ENCODE data around the gene MAPK7. TPM values are rescaled to one million over a fixed set of nuclear protein-coding genes. Genes with fewer than 3 reads are reported as not detected.

The MAPK7 gene
- total RNA-seq: 10 to 100 TPM; 49.2 to 51.2 TPM

GRCh38 chr17:19378416-19379360 is at the start of gene MAPK7:
MAPK7 (plus strand) TSS chr17:19378498; CDS start chr17:19378901, 403 bp downstream.
- peaks cover 12 to 50% of the 10 kb centered on the region in 2 donors for H3K4me1 ChIP-seq (ENCODE audit: control insufficient read depth in 1 of 2, low read depth in 2 of 2)
- no peaks in the 10 kb centered on the region for H3K9me3 ChIP-seq
- H3K27me3 ChIP-seq (replicated peaks; ENCODE audit: insufficient read depth): no peaks in the 10 kb centered on the region
- TF ChIP-seq CTCF (IDR thresholded peaks at IDR 0.05): no peak
- no peak for DNase-seq (ENCODE audit: low spot score)
- peak within 1 kb of the TSS; percentile 93 to 95 for H3K27ac ChIP-seq
- ATAC-seq (ENCODE audit: insufficient number of reproducible peaks, low FRiP score, low read depth): no peak
- peaks cover 23% of the 10 kb centered on the region for H3K36me3 ChIP-seq
- peak within 1 kb of the TSS; percentile 85 for H3K4me3 ChIP-seq

- no peak overlapping the region for H3K27ac ChIP-seq
- no peaks in the 10 kb centered on the region for H3K4me1 ChIP-seq (ENCODE audit: control insufficient read depth in 1 of 2, low read depth in 2 of 2)
- H3K9me3 ChIP-seq: peaks cover 6% of the 10 kb centered on the region
- DNase-seq (ENCODE audit: low spot score) (no peak), ATAC-seq (ENCODE audit: insufficient number of reproducible peaks, low FRiP score, low read depth) (no peak)
- H3K4me3 ChIP-seq: no peak overlapping the region
- H3K27me3 ChIP-seq (replicated peaks; ENCODE audit: insufficient read depth): no peaks in the 10 kb centered on the region
- TF ChIP-seq CTCF (IDR thresholded peaks at IDR 0.05): no peak
- peaks cover 11% of the 10 kb centered on the region for H3K36me3 ChIP-seq
These were observed 49.2 kb upstream of the MAPK7 start for GRCh38 chr17:19329136-19329535.

DNA sequence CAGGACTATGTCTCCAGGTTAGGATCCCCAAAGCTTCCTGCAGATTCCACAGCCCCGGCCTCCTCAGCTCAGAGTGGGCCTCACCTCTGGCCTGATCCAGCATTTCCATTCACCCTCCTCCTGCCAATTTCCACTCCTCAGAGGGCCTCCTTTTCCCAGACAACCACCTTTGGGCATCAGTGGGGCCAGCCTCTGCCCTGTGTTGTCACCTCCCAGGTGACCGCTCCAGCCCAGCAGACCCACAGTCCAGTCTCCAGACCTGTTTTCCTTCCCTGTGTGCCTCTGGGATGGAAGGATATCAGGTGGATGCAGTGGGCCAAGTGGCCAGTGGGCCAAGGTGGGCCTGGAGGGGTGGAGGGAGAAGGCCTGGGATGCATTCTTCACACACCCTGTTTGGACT is 48.5 kb upstream of the MAPK7 start:
- ATAC-seq (ENCODE audit: insufficient number of reproducible peaks, low FRiP score, low read depth) (no peak), DNase-seq (ENCODE audit: low spot score) (no peak)
- no peaks in the 10 kb centered on the region for H3K27me3 ChIP-seq (replicated peaks; ENCODE audit: insufficient read depth)
- H3K4me3 ChIP-seq: no peak overlapping the region
- TF ChIP-seq CTCF (IDR thresholded peaks at IDR 0.05): no peak
- H3K4me1 ChIP-seq (ENCODE audit: control insufficient read depth in 1 of 2, low read depth in 2 of 2): no peaks in the 10 kb centered on the region
- H3K27ac ChIP-seq: no peak overlapping the region
- H3K9me3 ChIP-seq: peaks cover 6% of the 10 kb centered on the region
- H3K36me3 ChIP-seq: peaks cover 11% of the 10 kb centered on the region

DNA sequence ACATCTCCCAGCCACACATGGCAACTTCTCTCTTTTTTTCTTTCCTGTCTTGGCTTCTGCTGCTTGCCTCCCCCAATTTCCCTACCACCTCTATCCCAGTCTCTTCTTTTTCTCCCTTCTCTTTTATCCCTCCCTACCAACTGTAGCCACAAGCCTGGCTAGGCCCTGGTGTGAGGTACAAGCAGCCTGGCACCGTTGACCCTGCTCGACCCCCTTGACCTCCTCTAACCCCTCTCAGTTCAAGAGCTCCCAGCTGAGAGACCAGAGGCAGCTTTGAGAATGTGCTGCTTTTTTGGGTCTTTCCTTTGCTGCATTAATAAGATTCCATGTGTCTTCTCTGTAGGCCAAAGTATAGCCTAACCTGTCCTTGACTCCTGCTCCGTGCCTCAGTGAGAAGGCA is 48.0 kb upstream of the MAPK7 start:
- TF ChIP-seq CTCF (IDR thresholded peaks at IDR 0.05): no peak
- H3K27ac ChIP-seq: no peak overlapping the region
- DNase-seq (ENCODE audit: low spot score) (no peak), ATAC-seq (ENCODE audit: insufficient number of reproducible peaks, low FRiP score, low read depth) (no peak)
- H3K36me3 ChIP-seq: peaks cover 11% of the 10 kb centered on the region
- no peak overlapping the region for H3K4me3 ChIP-seq
- no peaks in the 10 kb centered on the region for H3K27me3 ChIP-seq (replicated peaks; ENCODE audit: insufficient read depth)
- H3K4me1 ChIP-seq (ENCODE audit: control insufficient read depth in 1 of 2, low read depth in 2 of 2): no peaks in the 10 kb centered on the region
- H3K9me3 ChIP-seq: peaks cover 3% of the 10 kb centered on the region

DNA sequence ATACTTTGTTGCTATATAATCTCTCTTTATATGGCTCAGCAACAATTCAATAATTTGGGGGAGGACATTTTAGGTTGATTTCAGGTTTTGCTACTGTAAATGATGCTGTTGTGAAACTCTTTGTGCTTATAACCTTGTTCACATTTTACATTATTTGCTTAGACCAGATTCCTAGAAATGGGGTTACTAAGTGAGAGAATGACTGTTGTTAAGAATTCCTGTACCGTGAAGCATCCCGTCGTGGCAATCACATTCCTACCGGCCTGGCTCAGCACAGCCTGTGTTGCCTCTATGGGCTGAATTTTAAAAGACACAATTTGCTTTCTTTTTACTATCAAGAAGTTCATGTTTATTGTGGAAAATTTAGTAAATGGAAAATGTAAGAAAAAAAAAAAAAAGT is 47.2 kb upstream of the MAPK7 start:
- Histone ChIP-seq H3K4me1 (ENCODE audit: control insufficient read depth in 1 of 2, low read depth in 2 of 2) (no peaks in the 10 kb centered on the region), H3K27me3 (replicated peaks; ENCODE audit: insufficient read depth) (no peaks in the 10 kb centered on the region), H3K36me3 (peaks cover 11% of the 10 kb centered on the region), H3K27ac (no peak overlapping the region), H3K9me3 (no peaks in the 10 kb centered on the region), H3K4me3 (no peak overlapping the region)
- ATAC-seq (ENCODE audit: insufficient number of reproducible peaks, low FRiP score, low read depth): no peak
- TF ChIP-seq CTCF (IDR thresholded peaks at IDR 0.05): no peak
- DNase-seq (ENCODE audit: low spot score): no peak
